ENCODE results near the gene ZFYVE9.

Gene ZFYVE9

GRCh38 chr1:52305417-52306226, 163.7 kb downstream of the ZFYVE9 start:
- H3K4me1 ChIP-seq (ENCODE audit: low read length) = no peaks in the 10 kb centered on the region
- H3K27me3 ChIP-seq (replicated peaks; ENCODE audit: insufficient read depth, low read length) = no peaks in the 10 kb centered on the region
- no peaks in the 10 kb centered on the region for H3K9me2 ChIP-seq (replicated peaks; ENCODE audit: insufficient read depth, low read length)
- H3K27ac ChIP-seq (ENCODE audit: low read length) = no peak overlapping the region
- H4K20me1 ChIP-seq (ENCODE audit: insufficient read depth, low read length) = no peaks in the 10 kb centered on the region
- no peaks in the 10 kb centered on the region for H3K79me2 ChIP-seq (ENCODE audit: low read length)
- H3K9ac ChIP-seq (ENCODE audit: low read length) = no peak overlapping the region
- DNase-seq = no peak
- no peaks in the 10 kb centered on the region for H3K9me3 ChIP-seq (replicated peaks; ENCODE audit: insufficient read depth, low read length)
- TF ChIP-seq EZH2 (optimal IDR thresholded peaks at IDR 0.05; ENCODE audit: low read depth, low read length) = no peak
- TF ChIP-seq EZH2phosphoT487 (IDR thresholded peaks at IDR 0.05; ENCODE audit: low read length) = no peak
- no peak for TF ChIP-seq CTCF (IDR thresholded peaks at IDR 0.05; ENCODE audit: low read length)
- no peak overlapping the region for H2AFZ ChIP-seq (ENCODE audit: low read length)
- H3K36me3 ChIP-seq (replicated peaks; ENCODE audit: insufficient read depth, low read length) = no peaks in the 10 kb centered on the region
- no peaks in the 10 kb centered on the region for H3F3A ChIP-seq (ENCODE audit: insufficient read depth, low read length)
- no peak overlapping the region for H3K4me2 ChIP-seq (ENCODE audit: low read depth, low read length)
- no peak overlapping the region for H3K4me3 ChIP-seq (ENCODE audit: low read length)

- no peak overlapping the region for H3K27ac ChIP-seq (ENCODE audit: low read length)
- H3K9me3 ChIP-seq (replicated peaks; ENCODE audit: insufficient read depth, low read length) = no peaks in the 10 kb centered on the region
- no peaks in the 10 kb centered on the region for H3F3A ChIP-seq (ENCODE audit: insufficient read depth, low read length)
- no peaks in the 10 kb centered on the region for H4K20me1 ChIP-seq (ENCODE audit: insufficient read depth, low read length)
- no peak for DNase-seq
- TF ChIP-seq EZH2 (optimal IDR thresholded peaks at IDR 0.05; ENCODE audit: low read depth, low read length) (no peak), EZH2phosphoT487 (IDR thresholded peaks at IDR 0.05; ENCODE audit: low read length) (no peak), CTCF (IDR thresholded peaks at IDR 0.05; ENCODE audit: low read length) (no peak)
- H3K4me1 ChIP-seq (ENCODE audit: low read length) = no peaks in the 10 kb centered on the region
- no peaks in the 10 kb centered on the region for H3K36me3 ChIP-seq (replicated peaks; ENCODE audit: insufficient read depth, low read length)
- H3K4me2 ChIP-seq (ENCODE audit: low read depth, low read length) = no peak overlapping the region
- no peak overlapping the region for H3K4me3 ChIP-seq (ENCODE audit: low read length)
- no peaks in the 10 kb centered on the region for H3K27me3 ChIP-seq (replicated peaks; ENCODE audit: insufficient read depth, low read length)
- no peak overlapping the region for H2AFZ ChIP-seq (ENCODE audit: low read length)
- no peak overlapping the region for H3K9ac ChIP-seq (ENCODE audit: low read length)
- H3K9me2 ChIP-seq (replicated peaks; ENCODE audit: insufficient read depth, low read length) = no peaks in the 10 kb centered on the region
- H3K79me2 ChIP-seq (ENCODE audit: low read length) = no peaks in the 10 kb centered on the region
Observed at GRCh38 chr1:52306227-52307006, 164.5 kb downstream of the ZFYVE9 start.

GRCh38 chr1:52321061-52321460, 179.2 kb downstream of the ZFYVE9 start:
- TF ChIP-seq EZH2 (optimal IDR thresholded peaks at IDR 0.05; ENCODE audit: low read depth, low read length) (no peak), EZH2phosphoT487 (IDR thresholded peaks at IDR 0.05; ENCODE audit: low read length) (no peak), CTCF (IDR thresholded peaks at IDR 0.05; ENCODE audit: low read length) (no peak)

More at GRCh38 chr1:52321061-52321460, 179.2 kb downstream of the ZFYVE9 start:
- Histone ChIP-seq H3K4me2 (ENCODE audit: low read depth, low read length) (no peak overlapping the region), H3K4me1 (ENCODE audit: low read length) (no peaks in the 10 kb centered on the region), H3K79me2 (ENCODE audit: low read length) (no peaks in the 10 kb centered on the region), H3K9me2 (replicated peaks; ENCODE audit: insufficient read depth, low read length) (no peaks in the 10 kb centered on the region), H4K20me1 (ENCODE audit: insufficient read depth, low read length) (no peaks in the 10 kb centered on the region), H3K9me3 (replicated peaks; ENCODE audit: insufficient read depth, low read length) (no peaks in the 10 kb centered on the region), H3F3A (ENCODE audit: insufficient read depth, low read length) (no peaks in the 10 kb centered on the region), H3K4me3 (ENCODE audit: low read length) (no peak overlapping the region), H3K27me3 (replicated peaks; ENCODE audit: insufficient read depth, low read length) (no peaks in the 10 kb centered on the region), H3K27ac (ENCODE audit: low read length) (no peak overlapping the region), H2AFZ (ENCODE audit: low read length) (no peak overlapping the region), H3K36me3 (replicated peaks; ENCODE audit: insufficient read depth, low read length) (no peaks in the 10 kb centered on the region), H3K9ac (ENCODE audit: low read length) (no peak overlapping the region)
- no peak for DNase-seq

Data from MM.1S (cell line).